Activated CD4-positive, alpha-beta T cell treated with anti-CD3 and anti-CD28 coated beads, Interleukin-2, amount 50 U/mL, for 24 hours (primary cell): Measurements from ENCODE around the gene BIRC7.

Source experiments
- DNase-seq, 2 donors: peaks; one replicate each; pipeline ENCODE4 v3.0.0-alpha.2; 2020; ENCODE audit warnings: low read depth in 1 of 2, low spot score in 1 of 2

Gene BIRC7

GRCh38 chr20:63224412-63225081, 11.2 kb upstream of the BIRC7 start:
- no peak for DNase-seq

GRCh38 chr20:63225082-63225454, 10.6 kb upstream of the BIRC7 start:
- DNase-seq: no peak

- DNase-seq: no peak
These were observed 9.4 kb upstream of the BIRC7 start for GRCh38 chr20:63226042-63226943.

DNA sequence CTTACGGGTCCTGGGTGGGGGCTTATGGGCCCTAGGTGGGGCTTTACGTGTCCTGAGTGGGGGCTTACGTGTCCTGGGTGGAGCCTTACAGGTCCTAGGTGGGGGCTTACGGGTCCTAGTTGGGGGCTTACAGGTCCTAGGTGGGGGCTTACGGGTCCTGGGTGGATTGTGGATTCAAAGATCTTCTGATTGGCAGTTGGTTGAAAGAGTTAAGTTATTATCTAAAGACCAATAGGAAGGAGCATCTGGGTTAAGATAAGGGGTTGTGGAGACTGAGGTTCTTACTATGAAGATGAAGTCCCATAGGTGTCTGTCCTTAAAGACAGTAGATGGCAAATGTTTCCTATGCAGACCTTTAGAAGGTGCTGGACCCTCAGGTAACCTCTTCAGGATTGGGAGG, 8.4 kb upstream of the BIRC7 start:
- DNase-seq: no peak

GRCh38 chr20:63228806-63229205, 6.9 kb upstream of the BIRC7 start:
- no peak for DNase-seq

GRCh38 chr20:63230800-63231268, 4.9 kb upstream of the BIRC7 start:
- no peak for DNase-seq

DNA sequence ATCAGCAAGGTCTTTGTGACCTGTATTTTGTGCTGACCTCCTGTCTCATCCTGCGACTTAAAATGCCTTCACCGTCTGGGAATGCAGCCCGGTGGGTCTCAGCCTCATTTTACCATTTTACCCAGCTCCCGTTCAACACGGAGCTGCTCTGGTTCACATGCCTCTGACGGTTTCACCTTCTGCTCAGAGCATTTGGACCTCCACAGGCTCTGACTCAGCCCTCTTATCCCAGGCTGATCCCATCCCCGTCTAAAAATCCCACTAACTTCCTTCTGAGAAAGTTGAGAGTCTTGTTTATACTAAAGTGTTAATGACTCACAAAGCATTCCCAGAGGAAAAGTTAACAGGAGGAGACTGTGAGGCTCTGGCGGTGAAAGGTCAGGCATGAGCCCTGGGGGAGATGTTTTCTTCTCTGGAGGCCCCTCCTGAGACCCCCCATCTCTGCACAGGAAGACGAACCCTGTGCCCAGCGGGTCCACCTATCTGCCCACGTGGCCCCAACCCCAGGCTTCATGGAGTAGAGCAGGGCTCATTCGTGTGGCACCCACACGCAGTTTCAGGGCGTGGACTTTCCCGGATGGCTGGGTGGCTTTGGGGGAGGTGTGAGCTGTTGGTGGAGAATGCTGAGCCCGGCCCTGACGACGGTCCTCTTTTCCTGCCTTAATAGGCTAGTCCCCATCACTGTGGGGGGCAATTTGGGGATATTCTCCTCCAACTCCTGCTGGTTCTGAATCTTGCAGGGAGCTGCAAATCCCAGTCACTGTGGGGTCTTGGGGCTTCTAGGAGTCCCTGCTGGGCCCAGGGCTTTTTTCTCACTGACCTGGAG, 3.3 kb upstream of the BIRC7 start:
- DNase-seq: no peak

- DNase-seq: no peak
These were observed 2.7 kb upstream of the BIRC7 start for GRCh38 chr20:63233061-63233344.

DNA sequence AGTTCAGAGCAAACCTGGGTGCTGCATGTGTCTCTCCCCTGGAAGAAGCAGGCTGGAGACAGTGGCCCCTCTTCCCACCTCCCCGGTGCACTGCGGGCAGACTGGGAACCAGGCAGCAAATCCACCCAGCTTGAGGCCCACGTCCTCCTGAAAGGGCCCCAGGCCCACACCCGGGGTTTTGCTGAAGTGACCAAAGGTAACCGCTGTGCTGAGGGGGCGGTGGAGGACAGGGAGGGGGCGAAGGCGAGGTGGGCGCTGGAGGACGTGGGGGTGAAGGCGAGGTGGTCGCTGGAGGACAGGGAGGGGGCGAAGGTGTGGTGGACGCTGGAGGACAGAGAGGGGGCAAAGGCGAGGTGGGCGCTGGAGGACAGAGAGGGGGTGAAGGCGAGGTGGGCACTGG, 1.8 kb upstream of the BIRC7 start:
- no peak for DNase-seq

DNA sequence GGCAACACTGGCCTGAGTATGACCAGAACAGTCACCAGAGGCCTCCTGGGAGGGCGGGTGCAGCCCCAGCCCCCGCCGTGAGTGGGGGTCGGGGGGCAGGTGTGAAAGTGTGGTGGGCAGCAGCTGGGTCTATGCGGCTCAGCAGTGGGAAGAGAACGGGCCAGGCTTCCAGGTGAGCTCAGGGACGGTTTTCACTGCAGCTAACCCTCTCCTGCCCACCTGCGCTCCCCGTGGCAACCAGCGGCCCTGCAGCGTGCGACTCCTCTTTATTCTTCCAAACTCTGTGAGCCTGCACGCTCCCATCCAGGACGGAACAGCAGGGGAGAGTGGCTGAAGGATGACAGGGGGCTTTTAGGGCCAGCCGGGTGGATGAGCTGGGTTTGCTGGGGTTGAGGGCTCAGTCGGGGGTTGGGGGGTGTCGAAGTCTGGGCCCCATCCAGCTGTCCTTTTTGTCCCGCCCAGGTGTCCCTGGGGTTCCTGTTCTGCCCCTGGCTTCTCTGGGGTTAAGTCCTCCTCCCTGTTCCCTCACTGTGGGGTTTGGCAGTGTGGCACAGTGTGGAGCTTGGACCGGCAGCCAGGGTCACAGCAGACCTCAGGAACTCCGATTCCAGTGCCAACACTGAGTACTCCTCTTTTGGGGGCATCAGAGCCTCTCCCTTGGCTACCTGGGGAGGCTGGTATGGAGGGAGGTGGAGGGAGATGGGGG, 859 bp upstream of the BIRC7 start:
- DNase-seq: no peak

DNA sequence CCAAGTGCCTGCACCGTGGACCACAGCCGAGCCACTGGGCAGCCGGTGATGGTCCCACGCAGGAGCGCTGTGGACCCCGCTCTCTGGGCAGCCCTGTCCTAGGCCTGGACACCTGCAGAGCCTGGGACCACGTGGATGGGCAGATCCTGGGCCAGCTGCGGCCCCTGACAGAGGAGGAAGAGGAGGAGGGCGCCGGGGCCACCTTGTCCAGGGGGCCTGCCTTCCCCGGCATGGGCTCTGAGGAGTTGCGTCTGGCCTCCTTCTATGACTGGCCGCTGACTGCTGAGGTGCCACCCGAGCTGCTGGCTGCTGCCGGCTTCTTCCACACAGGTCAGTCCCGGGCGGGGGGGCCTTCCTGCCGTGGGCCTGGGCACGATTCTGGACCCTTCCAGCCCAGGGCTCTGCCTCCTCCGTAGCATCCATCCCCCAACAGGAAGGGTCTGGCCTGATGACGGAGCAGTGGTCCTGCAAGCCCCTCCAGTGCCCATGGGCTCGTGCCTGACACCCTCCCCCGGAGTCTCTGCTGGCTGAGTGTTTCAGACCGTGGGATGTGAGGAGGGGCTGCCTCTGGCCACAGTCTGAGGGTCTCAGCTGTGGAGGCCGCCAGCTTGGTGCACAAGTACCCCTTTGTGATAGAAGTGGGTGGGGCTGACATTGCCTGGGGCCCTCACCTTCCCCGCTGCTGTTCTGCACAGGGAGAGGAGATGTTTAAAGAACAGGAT, 572 bp downstream of the BIRC7 start:
- DNase-seq: no peak

DNA sequence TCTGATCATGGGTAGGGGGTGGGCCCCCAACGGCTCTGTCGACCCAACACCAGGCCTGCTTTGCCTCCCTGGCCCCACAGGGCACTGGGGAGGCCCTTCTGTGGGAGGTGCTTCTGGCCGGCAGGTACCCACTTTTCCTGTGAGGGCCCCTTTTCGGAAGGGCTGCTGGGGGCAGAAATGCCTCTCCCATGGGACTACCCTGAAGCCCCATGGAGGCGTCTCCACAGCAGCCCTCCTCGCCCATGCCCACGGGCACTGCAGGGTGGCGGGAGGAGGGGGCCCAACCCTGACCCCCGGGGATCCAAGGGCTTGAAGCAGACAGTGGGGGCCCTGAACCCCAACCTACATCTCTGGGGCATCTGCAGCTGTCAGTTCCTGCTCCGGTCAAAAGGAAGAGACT, 2.3 kb downstream of the BIRC7 start:
- DNase-seq: no peak

GRCh38 chr20:63238514-63239125, 2.9 kb downstream of the BIRC7 start:
- no peak for DNase-seq

DNA sequence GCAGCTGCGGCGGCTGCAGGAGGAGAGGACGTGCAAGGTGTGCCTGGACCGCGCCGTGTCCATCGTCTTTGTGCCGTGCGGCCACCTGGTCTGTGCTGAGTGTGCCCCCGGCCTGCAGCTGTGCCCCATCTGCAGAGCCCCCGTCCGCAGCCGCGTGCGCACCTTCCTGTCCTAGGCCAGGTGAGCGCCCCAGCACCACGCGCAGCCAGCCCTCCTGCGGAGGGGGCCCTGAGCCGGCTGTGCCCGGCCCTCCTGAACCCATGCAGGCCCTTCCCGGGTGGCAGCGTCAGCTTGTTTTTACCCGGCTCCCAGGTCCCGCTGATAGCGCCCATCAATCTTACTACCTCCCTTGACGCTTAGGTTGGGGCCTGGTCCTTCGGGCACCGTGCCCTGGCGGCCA, 3.7 kb downstream of the BIRC7 start:
- no peak for DNase-seq

DNA sequence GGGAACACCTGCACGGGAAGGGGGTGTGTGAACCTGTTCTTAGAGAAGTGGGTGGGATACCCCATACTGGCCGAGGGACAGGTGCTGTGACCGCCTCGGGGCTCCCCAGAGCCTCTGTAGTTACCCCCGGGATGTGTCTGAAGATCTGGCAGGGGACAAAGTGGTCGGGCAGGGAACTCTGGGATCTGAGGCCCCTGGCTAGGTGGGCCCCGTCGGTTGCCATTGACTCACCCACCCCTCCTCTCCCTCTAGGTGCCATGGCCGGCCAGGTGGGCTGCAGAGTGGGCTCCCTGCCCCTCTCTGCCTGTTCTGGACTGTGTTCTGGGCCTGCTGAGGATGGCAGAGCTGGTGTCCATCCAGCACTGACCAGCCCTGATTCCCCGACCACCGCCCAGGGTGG, 4.3 kb downstream of the BIRC7 start:
- DNase-seq: no peak

GRCh38 chr20:63241272-63241671, 5.6 kb downstream of the BIRC7 start:
- DNase-seq: no peak

DNA sequence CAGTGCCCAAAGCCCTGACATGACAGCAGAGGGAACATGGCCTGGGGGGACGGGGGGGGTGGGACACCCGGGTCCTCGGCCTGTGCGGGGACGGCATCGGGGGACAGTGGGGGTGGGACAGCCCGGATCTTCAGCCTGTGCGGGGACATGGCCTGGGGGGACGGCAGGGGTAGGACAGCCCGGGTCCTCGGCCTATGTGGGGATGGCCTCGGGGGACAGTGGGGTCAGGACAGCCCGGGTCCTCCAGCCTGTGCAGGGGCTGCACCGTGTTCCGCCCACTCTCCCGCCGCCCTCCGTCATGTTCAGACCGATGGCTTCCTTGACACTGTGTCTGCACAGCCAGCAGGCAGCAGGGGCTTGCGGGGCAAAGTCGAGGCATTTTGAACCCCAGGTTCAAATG, 7.0 kb downstream of the BIRC7 start:
- DNase-seq: no peak

DNA sequence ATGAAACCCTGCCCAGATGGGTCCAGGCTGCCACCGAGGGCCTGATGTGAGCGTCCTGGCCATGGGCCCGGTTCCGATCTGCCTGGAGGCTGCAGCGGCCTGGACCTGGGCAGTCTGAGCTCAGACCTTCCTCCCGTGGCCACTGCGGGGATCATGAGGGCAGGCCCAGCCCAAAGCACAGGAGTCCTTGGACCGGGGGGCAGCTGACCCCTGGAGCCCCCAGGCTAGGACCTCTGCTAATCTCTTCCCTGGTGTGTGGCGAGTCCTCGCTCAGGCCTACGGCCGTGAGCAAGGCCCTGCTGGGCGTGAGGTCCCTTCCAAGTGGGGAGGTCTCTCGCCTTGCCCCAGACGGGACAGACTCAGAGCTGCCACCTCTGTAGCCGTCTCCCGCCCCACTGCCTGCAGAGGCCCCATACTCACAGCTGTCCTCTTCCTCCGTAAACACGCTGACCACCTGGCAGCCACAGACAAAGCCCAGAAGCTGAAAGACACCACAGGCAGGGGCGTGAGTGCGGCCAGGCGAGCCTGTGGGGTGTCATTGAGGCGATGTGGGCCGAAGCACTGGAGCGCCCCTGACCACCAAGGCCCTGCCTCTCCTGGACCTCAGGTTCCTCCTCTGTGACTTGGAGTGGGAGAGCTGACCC, 8.0 kb downstream of the BIRC7 start:
- no peak for DNase-seq

GRCh38 chr20:63244468-63244867, 8.8 kb downstream of the BIRC7 start:
- DNase-seq: no peak
